Psoas muscle (tissue), 8 donors: ENCODE measurements around the gene SYT15. TPM values are rescaled to one million over a fixed set of nuclear protein-coding genes. Genes with fewer than 3 reads are reported as not detected.

Source experiments
- ATAC-seq, 4 donors: fragments of 200-7000 bp; cut with Tn5 transposase; one replicate each; pipeline ENCODE4 v1.9.1; 2020; ENCODE audit warnings: moderate library complexity in 3 of 4, mild to moderate bottlenecking in 2 of 4
- DNase-seq, 2 donors: peaks; one replicate each; pipeline ENCODE4 v3.0.0-alpha.2; 2020
- H3K27ac ChIP-seq: fragments of 200-600 bp; one replicate; pipeline ENCODE4 v1.8.0; 2022
- H3K27me3 ChIP-seq, 3 donors: fragments of 200-600 bp in 1 of 3; one replicate each; pipeline versions ENCODE4 v1.6.1 to v1.8.0; 2013 to 2022; ENCODE audit warnings: low read length in 2 of 3, mild to moderate bottlenecking in 2 of 3, moderate library complexity in 1 of 3; ENCODE audit not compliant: insufficient read depth in 3 of 3
- H3K36me3 ChIP-seq, 2 donors: fragments of 200-600 bp in 1 of 2; one replicate each; pipeline versions ENCODE4 v1.6.1 to v1.8.0; 2013 to 2022; ENCODE audit warnings: low read depth in 1 of 2, mild to moderate bottlenecking in 1 of 2, moderate library complexity in 1 of 2; ENCODE audit not compliant: insufficient read depth in 1 of 2
- H3K4me1 ChIP-seq: fragments of 200-600 bp; one replicate; pipeline ENCODE4 v1.8.0; 2022
- H3K4me3 ChIP-seq: fragments of 200-600 bp; one replicate; pipeline ENCODE4 v1.8.0; 2022; ENCODE audit warnings: mild to moderate bottlenecking
- H3K9me3 ChIP-seq: fragments of 200-600 bp; one replicate; pipeline ENCODE4 v1.8.0; 2022
- WGBS, 3 donors: extraction: QIAGEN DNeasy Blood & Tissue Kit; methylation state at CpG; one replicate each; pipeline versions ENCODE4 v1.1.6 to v1.1.7; 2013; 5-methylcytosine and 5-hydroxymethylcytosine counted together
- intact Hi-C, 2 donors: fragments of 100-400 bp; cut with DNase I; formaldehyde crosslinking; loops; one replicate each; pipeline versions ENCODE4 v1.11.0 to v1.14.2; 2022
- polyA plus RNA-seq, 3 donors: library from polyadenylated mRNA; stranded (reverse); fragments of 200-250 nt; gene quantifications; one replicate each; pipeline ENCODE4 v1.2.3, GENCODE V29; 2013
- total RNA-seq, 4 donors: library from RNA; stranded (reverse); fragmentation: NEBNext Ultra II Directional in 2 of 4; extraction: Animal tissue kit (Norgen Biotek cat#: 25700) in 2 of 4; gene quantifications; one replicate each; pipeline versions ENCODE4 v1.2.1 to v1.2.4, GENCODE V29; 2021 to 2023
- TF ChIP-seq, protein P1 (sequence below): fragments of 200-600 bp; IDR thresholded peaks from one replicate; pipeline ENCODE4 v1.8.0; 2022; ENCODE audit warnings: antibody characterized with exemption
- donor health status: healthy with polysubstance abuse.
- donor health status: DM: no; HTN: no; CAD: no; lungs with moderate emphysema.
- donor health status: Bipolar disorder and iron deficiency.
- donor health status: healthy.
- donor health status: DM: yes; HTN: yes; CAD: no.
- donor health status: DM: no; HTN: no; CAD: no.
- donor health status: DM: no; HTN: no; CAD: no.
- donor health status: DM: yes; HTN: yes; CAD: no.

SYT15 gene
- total and polyA plus RNA-seq, 7 donors: 0.18 to 2.8 (median 1.7) TPM

DNA sequence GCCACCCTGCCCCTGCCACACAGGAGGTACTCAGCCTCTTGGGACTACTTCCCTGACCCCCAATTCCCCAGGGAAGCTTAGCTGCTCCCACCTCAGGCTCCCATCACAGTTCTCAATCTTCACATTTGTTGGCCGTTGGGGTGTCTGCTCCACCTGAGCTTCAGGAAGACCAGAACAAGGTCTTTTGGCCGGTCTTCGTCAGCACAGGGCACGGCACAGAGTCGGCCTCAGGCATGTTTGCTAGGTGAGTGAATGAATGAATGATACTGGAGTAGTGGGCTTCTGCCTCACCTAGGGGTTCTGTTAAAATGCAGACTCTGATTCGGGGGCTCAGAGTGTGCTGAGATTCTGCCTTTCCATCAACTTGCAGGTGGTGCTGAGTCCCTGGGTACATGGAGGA lies 42.8 kb upstream of the SYT15 start:
- peaks cover 0 to 37% (median 2%) of the 10 kb centered on the region in 3 donors for H3K27me3 ChIP-seq
- H3K4me1 ChIP-seq: no peaks in the 10 kb centered on the region
- ATAC-seq (no peak), DNase-seq (peak; percentile 5 to 31)
- 87 to 92% (median 88%) methylated on average over 6 of the region's 6 CpGs for WGBS, 3 donors
- TF ChIP-seq, protein P1, sequence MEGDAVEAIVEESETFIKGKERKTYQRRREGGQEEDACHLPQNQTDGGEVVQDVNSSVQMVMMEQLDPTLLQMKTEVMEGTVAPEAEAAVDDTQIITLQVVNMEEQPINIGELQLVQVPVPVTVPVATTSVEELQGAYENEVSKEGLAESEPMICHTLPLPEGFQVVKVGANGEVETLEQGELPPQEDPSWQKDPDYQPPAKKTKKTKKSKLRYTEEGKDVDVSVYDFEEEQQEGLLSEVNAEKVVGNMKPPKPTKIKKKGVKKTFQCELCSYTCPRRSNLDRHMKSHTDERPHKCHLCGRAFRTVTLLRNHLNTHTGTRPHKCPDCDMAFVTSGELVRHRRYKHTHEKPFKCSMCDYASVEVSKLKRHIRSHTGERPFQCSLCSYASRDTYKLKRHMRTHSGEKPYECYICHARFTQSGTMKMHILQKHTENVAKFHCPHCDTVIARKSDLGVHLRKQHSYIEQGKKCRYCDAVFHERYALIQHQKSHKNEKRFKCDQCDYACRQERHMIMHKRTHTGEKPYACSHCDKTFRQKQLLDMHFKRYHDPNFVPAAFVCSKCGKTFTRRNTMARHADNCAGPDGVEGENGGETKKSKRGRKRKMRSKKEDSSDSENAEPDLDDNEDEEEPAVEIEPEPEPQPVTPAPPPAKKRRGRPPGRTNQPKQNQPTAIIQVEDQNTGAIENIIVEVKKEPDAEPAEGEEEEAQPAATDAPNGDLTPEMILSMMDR: no peak
- H3K4me3 ChIP-seq: no peak overlapping the region
- no peak overlapping the region for H3K27ac ChIP-seq
- intact Hi-C loops: loop anchor here in 1 of 2 donors (5.0 kb wide), 1 partner anchor 1801 kb away; no protein-coding TSS in a partner anchor
- no peaks in the 10 kb centered on the region for H3K36me3 ChIP-seq
- H3K9me3 ChIP-seq: no peaks in the 10 kb centered on the region

DNA sequence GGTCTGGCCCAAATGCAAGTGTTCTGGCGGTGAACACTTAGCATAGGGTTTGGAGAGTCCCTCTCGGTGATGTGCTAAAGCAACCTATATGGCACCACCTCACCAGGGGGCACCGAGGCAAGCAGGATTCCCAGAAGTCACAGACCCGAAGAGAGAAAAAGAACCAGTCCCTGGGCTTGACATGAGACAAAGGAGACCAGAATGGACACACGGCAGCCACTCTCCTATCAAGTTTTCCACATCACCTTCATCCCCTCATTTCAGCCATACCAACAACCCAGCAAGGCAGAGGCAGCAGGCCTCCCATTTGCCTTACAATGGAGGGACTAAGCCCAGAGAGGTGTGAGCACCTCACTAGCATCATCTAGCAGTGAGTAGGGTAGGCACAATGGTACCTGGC lies 42.1 kb upstream of the SYT15 start:
- peak; percentile 3 to 39 for DNase-seq
- peaks cover 0 to 42% (median 2%) of the 10 kb centered on the region in 3 donors for H3K27me3 ChIP-seq
- 72 to 87% (median 86%) methylated on average over 5 of the region's 5 CpGs for WGBS, 3 donors

DNA sequence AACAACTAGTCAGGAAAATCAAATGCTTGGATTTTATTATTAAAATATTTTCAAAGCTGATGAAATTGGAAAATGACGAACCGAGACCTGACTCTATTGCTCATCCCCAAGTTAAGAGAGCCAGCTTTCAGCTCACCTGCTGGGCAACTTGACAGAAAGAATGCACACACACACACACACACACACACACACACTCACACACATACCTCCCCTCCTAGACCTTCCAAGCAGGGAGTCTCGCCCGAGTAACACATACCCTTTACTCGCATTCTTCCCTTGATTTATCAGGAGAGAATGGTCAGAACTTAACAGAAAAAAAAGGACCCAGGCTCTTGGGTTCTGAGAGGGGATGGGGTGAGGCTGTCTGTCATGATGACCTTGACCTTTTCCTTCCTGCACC lies 41.6 kb upstream of the SYT15 start:
- ATAC-seq: no peak

More for the DNA sequence above, 42.1 kb upstream of the SYT15 start:
- Histone ChIP-seq H3K9me3 (no peaks in the 10 kb centered on the region), H3K36me3 (no peaks in the 10 kb centered on the region), H3K27ac (no peak overlapping the region), H3K4me1 (no peaks in the 10 kb centered on the region), H3K4me3 (no peak overlapping the region)
- TF ChIP-seq, protein P1: no peak
- intact Hi-C loops: loop anchor here in 1 of 2 donors (5.0 kb wide), 1 partner anchor 1801 kb away; no protein-coding TSS in a partner anchor
- no peak for ATAC-seq

DNA sequence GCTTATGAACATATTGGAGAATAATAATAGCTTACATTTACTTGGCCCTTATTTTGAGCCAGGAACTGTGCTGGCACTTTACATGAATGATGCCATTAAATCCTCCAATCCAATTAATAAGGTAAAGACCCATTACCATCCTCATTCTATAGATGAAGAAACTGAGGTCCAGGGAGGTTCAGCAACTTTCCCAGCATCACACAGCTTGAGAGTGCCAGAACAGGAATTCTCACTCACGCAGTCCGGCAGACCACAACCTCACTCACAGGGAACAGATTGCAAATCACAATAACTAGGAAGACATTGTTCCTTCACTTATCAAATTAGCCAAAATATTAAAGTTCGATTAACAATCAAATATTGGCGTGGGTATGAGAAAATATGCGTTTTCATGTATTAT lies 40.8 kb upstream of the SYT15 start:
- Histone ChIP-seq H3K4me3 (no peak overlapping the region), H3K27ac (no peak overlapping the region), H3K4me1 (no peaks in the 10 kb centered on the region), H3K9me3 (no peaks in the 10 kb centered on the region), H3K36me3 (no peaks in the 10 kb centered on the region), H3K27me3 (peaks cover 0 to 55% (median 4%) of the 10 kb centered on the region in 3 donors)
- TF ChIP-seq, protein P1: no peak
- DNase-seq: no peak
- intact Hi-C loops: loop anchor here in 1 of 2 donors (5.0 kb wide), 1 partner anchor 1799 kb away; no protein-coding TSS in a partner anchor
- ATAC-seq: no peak
- 88 to 94% (median 92%) methylated on average over 5 of the region's 5 CpGs for WGBS, 3 donors

More for the DNA sequence above, 41.6 kb upstream of the SYT15 start:
- 64 to 72% (median 70%) methylated on average over 5 of the region's 5 CpGs for WGBS, 3 donors
- no peaks in the 10 kb centered on the region for H3K9me3 ChIP-seq
- H3K4me3 ChIP-seq: no peak overlapping the region
- intact Hi-C loops: loop anchor here in 1 of 2 donors (5.0 kb wide), 1 partner anchor 1800 kb away; no protein-coding TSS in a partner anchor
- peaks cover 0 to 47% (median 2%) of the 10 kb centered on the region in 3 donors for H3K27me3 ChIP-seq
- no peak overlapping the region for H3K27ac ChIP-seq
- no peaks in the 10 kb centered on the region for H3K36me3 ChIP-seq
- no peaks in the 10 kb centered on the region for H3K4me1 ChIP-seq
- no peak for DNase-seq
- TF ChIP-seq, protein P1: no peak
